ENCODE measurements around the gene RCBTB1.
"Not testable (repeated sequence)": the region's sequence is repeated elsewhere in the genome, so short reads cannot be mapped to it uniquely, and the experiment has no call there.

RCBTB1 gene

DNA sequence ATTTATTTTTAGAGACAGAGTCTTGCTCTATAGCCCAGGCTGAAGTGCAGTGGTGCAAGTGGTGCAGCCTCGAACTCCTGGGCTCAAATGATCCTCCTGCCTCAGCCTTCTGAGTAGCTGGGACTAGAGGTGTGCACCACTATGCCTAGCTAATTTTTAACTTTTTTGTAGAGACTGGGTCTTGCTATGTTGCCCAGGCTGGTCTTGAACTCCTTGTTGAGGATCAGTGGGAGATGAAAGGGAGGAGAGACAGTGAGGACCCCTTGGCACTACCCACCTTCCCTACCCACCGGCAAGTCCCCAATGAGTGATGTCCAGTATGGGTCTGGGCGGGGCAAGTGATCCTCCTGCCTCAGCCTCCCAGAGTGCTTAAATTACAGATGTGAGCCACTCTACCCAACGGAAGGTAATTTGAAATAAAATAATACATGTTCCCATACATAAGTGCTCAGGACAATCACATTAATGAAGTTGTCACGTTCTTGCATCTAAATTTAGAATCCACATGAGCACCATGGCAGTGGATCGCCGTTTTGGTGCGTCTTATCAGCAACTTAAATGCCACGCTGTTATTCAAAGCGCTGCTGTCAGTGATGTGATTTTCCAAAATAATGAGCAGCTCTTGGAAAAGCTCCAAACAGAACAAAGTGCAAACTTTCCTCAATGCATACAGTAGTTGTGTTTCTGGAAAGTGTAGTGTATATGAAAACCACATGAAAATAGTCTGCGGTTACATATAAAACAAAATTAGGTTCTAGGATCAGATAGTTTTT lies 37.0 kb upstream of the RCBTB1 start:
- Histone ChIP-seq H3K4me3 (ENCODE audit: low read depth, low read length) (no peak overlapping the region), H3K27ac (ENCODE audit: low read depth, low read length) (no peak overlapping the region), H3K79me2 (ENCODE audit: control insufficient read depth, insufficient read depth, low read length, unreplicated experiment) (no peaks in the 10 kb centered on the region), H3K4me1 (ENCODE audit: control insufficient read depth, insufficient read depth, low read length, unreplicated experiment) (no peaks in the 10 kb centered on the region), H3K36me3 (ENCODE audit: insufficient read depth, low read length) (no peaks in the 10 kb centered on the region), H2AFZ (ENCODE audit: low read length, unreplicated experiment) (no peak overlapping the region), H3K27me3 (ENCODE audit: insufficient read depth, low read length) (no peaks in the 10 kb centered on the region)

DNA sequence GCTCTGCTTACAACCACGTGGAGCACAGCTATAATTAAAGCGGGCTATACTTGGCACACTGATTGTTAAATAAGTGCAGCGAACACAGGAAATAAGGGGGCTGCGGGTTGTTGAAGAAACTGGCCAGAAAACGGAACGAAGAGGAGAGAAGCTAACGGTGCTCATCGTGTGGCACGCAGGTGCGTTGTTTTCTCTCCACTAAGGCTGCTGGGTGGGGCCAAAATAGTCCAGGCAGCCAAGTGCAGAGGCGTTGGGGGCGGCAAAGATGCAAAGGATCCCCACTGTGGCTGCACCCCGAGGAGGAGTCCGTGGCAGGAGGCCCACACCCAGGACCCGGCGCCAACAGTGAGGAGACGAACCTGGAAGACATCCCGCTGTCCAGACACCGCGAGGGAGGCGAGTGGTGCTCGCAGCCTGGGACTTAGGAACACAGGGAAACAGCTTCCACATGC lies 34.8 kb upstream of the RCBTB1 start:
- Histone ChIP-seq H3K4me1 (ENCODE audit: control insufficient read depth, insufficient read depth, low read length, unreplicated experiment) (no peaks in the 10 kb centered on the region), H3K4me3 (ENCODE audit: low read depth, low read length) (no peak overlapping the region), H3K79me2 (ENCODE audit: control insufficient read depth, insufficient read depth, low read length, unreplicated experiment) (no peaks in the 10 kb centered on the region), H3K27ac (ENCODE audit: low read depth, low read length) (no peak overlapping the region), H2AFZ (ENCODE audit: low read length, unreplicated experiment) (no peak overlapping the region), H3K27me3 (ENCODE audit: insufficient read depth, low read length) (no peaks in the 10 kb centered on the region), H3K36me3 (ENCODE audit: insufficient read depth, low read length) (no peaks in the 10 kb centered on the region)

DNA sequence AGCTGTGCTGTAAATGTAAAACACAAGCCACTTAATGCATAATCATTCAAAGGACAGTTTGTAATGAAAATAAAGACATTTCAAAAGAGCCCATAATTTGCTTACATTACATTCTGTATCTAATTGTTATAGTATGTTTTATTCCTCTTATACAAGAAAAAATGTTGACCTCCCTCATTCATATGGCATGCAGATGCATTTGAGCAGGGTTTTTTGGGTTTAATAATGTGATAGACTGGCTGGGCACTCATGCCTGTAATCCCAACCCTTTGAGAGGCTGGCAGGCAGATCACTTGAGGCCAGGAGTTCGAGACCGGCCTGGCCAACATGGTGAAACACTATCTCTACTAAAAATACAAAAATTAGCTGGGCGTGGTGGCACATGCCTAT lies 31.3 kb upstream of the RCBTB1 start:
- Histone ChIP-seq H3K36me3 (ENCODE audit: insufficient read depth, low read length) (no peaks in the 10 kb centered on the region), H2AFZ (ENCODE audit: low read length, unreplicated experiment) (no peak overlapping the region), H3K79me2 (ENCODE audit: control insufficient read depth, insufficient read depth, low read length, unreplicated experiment) (no peaks in the 10 kb centered on the region), H3K4me3 (ENCODE audit: low read depth, low read length) (no peak overlapping the region), H3K4me1 (ENCODE audit: control insufficient read depth, insufficient read depth, low read length, unreplicated experiment) (no peaks in the 10 kb centered on the region), H3K27ac (ENCODE audit: low read depth, low read length) (no peak overlapping the region), H3K27me3 (ENCODE audit: insufficient read depth, low read length) (no peaks in the 10 kb centered on the region)

DNA sequence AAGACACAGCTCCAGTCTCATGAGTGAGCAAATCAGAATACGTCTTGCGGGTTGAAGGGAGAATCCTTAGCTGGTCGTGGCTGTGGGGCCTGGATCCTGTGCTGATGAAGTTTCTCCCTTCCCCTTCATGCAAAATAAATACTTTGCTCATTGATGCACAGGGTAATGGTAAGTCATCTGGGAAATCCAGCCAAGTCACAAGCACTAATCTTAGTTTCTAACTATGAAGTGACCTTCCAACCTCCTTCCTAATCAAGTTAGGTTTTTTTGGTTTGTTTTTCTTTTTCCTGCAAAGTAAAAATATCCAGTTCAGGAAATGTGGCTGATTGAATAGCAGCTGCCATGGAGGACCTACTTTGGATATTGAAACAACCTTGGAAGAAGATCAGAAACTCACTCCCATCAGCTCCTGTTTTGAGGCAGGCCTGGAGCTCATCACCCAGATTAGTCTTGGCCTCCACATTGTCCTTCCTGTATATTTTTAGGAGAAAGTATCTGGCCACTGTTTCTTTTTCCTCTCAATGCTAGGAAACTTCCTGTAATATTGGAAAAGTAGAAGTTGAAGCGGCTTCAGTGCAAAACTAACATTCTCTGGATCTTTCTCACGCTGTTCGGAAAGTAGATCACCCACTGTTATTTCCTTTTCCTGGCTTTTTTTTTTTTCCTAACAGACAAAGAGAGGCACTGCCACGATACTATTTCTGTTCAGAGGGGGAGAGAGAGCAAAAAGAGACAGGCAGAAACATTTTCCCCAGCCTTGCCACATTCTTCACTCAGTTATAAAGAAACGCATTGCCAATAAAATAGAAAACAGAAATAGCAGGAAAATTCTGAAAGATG lies 30.7 kb upstream of the RCBTB1 start:
- no peaks in the 10 kb centered on the region for H3K4me1 ChIP-seq (ENCODE audit: control insufficient read depth, insufficient read depth, low read length, unreplicated experiment)
- no peaks in the 10 kb centered on the region for H3K79me2 ChIP-seq (ENCODE audit: control insufficient read depth, insufficient read depth, low read length, unreplicated experiment)
- H3K27ac ChIP-seq (ENCODE audit: low read depth, low read length) = no peak overlapping the region
- peak overlapping the region; percentile 36 for H2AFZ ChIP-seq (ENCODE audit: low read length, unreplicated experiment)
- no peak overlapping the region for H3K4me3 ChIP-seq (ENCODE audit: low read depth, low read length)
- no peaks in the 10 kb centered on the region for H3K27me3 ChIP-seq (ENCODE audit: insufficient read depth, low read length)
- H3K36me3 ChIP-seq (ENCODE audit: insufficient read depth, low read length) = no peaks in the 10 kb centered on the region

DNA sequence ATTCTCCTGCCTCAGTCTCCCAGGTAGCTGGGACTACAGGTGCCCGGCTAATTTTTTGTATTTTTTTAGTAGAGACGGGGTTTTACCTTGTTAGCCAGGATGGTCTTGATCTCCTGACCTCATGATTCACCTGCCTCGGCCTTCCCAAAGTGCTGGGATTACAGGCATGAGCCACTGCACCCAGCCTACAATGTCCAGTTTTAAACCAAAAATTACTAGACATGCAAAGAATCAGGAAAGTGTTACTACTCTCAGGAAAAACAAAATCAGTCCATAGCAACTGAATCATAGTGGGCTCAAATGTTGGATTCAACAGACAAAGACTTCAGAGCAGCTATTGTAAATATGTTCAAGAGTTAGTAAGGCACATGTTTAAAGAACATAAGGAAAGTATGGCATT lies 26.7 kb upstream of the RCBTB1 start:
- not testable (repeated sequence) for H3K36me3 ChIP-seq (ENCODE audit: insufficient read depth, low read length); H3K4me1 ChIP-seq (ENCODE audit: control insufficient read depth, insufficient read depth, low read length, unreplicated experiment); H3K27me3 ChIP-seq (ENCODE audit: insufficient read depth, low read length); H3K27ac ChIP-seq (ENCODE audit: low read depth, low read length); H3K4me3 ChIP-seq (ENCODE audit: low read depth, low read length); H3K79me2 ChIP-seq (ENCODE audit: control insufficient read depth, insufficient read depth, low read length, unreplicated experiment); H2AFZ ChIP-seq (ENCODE audit: low read length, unreplicated experiment)

DNA sequence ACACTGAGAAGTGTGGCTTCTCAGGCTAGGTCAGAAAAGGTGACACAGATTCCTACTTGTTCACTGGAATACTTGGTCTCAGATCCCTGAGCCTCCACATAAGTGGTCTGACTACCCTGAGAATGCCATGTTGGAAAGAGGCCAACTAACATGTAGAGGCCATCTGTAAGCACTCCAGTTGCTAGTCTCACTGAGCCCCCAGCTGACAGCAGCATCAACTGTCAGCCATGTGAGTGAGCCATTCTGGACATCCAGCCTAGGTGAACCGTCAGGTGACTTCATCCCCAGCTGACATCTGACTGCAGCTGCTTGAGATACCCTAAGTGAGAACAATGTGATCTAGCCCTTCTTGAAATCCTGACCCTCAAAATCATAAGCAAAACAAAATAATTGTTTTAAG lies 24.8 kb upstream of the RCBTB1 start:
- no peak overlapping the region for H3K27ac ChIP-seq (ENCODE audit: low read depth, low read length)
- H3K36me3 ChIP-seq (ENCODE audit: insufficient read depth, low read length) = no peaks in the 10 kb centered on the region
- H3K27me3 ChIP-seq (ENCODE audit: insufficient read depth, low read length) = no peaks in the 10 kb centered on the region
- H3K79me2 ChIP-seq (ENCODE audit: control insufficient read depth, insufficient read depth, low read length, unreplicated experiment) = no peaks in the 10 kb centered on the region
- no peaks in the 10 kb centered on the region for H3K4me1 ChIP-seq (ENCODE audit: control insufficient read depth, insufficient read depth, low read length, unreplicated experiment)
- no peak overlapping the region for H3K4me3 ChIP-seq (ENCODE audit: low read depth, low read length)
- H2AFZ ChIP-seq (ENCODE audit: low read length, unreplicated experiment) = no peak overlapping the region

DNA sequence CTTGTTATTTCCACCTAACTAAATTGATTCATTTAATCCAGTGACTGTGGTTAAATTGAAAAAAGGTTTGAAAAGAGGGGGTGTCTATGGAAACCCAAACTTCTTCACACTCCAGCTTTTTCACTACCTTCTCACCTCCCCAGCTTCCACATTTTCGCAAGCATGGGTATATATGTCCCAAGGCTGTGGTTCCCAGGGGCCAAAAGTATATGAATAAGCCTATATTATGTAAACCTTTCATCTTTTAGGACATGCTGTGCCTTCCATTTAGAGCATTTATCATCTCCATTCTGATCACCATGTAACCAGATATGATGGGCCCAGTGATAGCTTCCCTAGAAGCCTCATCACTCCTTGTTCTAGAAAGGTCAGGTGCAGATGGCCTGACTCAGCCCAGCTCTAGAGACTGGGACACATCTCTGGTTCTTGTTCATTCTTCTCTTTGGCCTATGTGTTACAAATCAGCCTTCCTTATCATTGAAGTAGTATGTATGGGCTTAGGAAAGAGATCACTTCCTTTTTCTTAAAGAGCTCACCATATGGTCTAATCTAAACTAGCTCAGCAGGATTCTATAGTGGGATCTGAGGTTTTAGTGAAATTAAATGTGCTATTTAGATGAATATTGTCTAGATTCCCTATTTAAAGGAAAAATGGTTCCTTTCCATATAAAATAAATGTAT lies 23.4 kb upstream of the RCBTB1 start:
- Histone ChIP-seq H2AFZ (ENCODE audit: low read length, unreplicated experiment) (no peak overlapping the region), H3K27ac (ENCODE audit: low read depth, low read length) (no peak overlapping the region), H3K36me3 (ENCODE audit: insufficient read depth, low read length) (no peaks in the 10 kb centered on the region), H3K27me3 (ENCODE audit: insufficient read depth, low read length) (no peaks in the 10 kb centered on the region), H3K79me2 (ENCODE audit: control insufficient read depth, insufficient read depth, low read length, unreplicated experiment) (no peaks in the 10 kb centered on the region), H3K4me3 (ENCODE audit: low read depth, low read length) (no peak overlapping the region), H3K4me1 (ENCODE audit: control insufficient read depth, insufficient read depth, low read length, unreplicated experiment) (no peaks in the 10 kb centered on the region)

DNA sequence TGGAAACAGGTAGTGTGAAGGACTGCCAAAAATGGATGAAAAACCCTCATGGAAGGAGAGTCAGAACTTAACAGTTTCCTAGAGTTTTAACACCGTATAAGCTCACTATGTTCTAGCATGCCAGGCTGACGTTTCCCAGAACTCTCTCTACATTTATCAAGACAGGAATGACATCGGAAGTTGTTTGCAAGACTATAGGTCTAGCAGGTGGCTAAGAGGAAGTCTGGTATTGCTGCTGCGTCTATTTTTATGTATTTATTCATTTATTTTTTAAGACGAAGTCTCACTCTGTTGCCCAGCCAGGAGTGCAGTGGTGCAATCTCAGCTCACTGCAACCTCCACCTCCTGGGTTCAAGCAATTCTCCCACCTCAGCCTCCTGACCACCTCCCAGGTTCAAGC lies 22.4 kb upstream of the RCBTB1 start:
- no peaks in the 10 kb centered on the region for H3K79me2 ChIP-seq (ENCODE audit: control insufficient read depth, insufficient read depth, low read length, unreplicated experiment)
- H3K4me3 ChIP-seq (ENCODE audit: low read depth, low read length) = no peak overlapping the region
- H3K36me3 ChIP-seq (ENCODE audit: insufficient read depth, low read length) = no peaks in the 10 kb centered on the region
- H3K27me3 ChIP-seq (ENCODE audit: insufficient read depth, low read length) = no peaks in the 10 kb centered on the region
- no peak overlapping the region for H2AFZ ChIP-seq (ENCODE audit: low read length, unreplicated experiment)
- no peaks in the 10 kb centered on the region for H3K4me1 ChIP-seq (ENCODE audit: control insufficient read depth, insufficient read depth, low read length, unreplicated experiment)
- no peak overlapping the region for H3K27ac ChIP-seq (ENCODE audit: low read depth, low read length)

DNA sequence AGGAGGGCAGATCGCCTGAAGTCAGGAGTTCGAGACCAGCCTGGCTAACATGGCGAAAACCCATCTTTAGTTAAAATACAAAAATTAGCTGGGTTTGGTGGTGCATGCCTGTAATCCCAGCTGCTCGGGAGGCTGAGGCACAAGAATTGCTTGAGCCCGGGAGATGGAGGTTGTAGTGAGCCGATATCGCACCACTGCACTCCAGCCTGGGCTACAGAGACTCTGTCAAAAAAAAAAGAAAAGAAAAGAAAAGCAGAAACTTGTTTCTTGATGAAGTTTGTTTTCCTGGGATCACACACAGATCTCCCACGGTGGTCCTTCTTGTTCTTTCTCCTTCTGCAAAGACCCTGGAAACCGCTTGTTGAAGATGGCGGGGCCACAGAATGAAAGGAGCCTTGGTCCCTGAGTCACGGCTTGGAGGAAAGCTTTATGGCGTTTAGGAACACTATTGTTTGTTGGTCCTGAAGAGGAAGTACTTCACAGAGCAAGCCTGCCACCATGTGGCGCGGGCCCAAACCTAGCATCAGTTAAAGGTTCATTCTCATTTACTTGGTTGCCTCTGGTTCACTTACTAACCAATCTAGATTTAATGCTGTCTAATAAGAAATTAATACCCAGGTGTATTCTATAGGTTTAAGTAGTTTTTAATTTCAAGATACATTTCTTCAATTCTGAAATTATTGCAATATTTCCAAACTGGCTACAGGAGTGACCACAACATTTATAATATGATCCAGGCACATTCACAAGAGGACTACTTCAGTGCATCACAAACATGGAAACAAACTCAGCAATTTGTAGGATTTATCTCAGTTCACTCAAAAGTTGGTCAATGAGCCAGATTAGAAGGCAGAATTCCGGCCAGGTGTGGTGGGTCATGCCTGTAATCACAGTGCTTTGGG lies 21.6 kb upstream of the RCBTB1 start:
- peak overlapping the region; percentile 57 for H3K4me3 ChIP-seq (ENCODE audit: low read depth, low read length)
- H3K4me1 ChIP-seq (ENCODE audit: control insufficient read depth, insufficient read depth, low read length, unreplicated experiment) = no peaks in the 10 kb centered on the region
- no peak overlapping the region for H3K27ac ChIP-seq (ENCODE audit: low read depth, low read length)
- no peaks in the 10 kb centered on the region for H3K36me3 ChIP-seq (ENCODE audit: insufficient read depth, low read length)
- no peaks in the 10 kb centered on the region for H3K79me2 ChIP-seq (ENCODE audit: control insufficient read depth, insufficient read depth, low read length, unreplicated experiment)
- no peaks in the 10 kb centered on the region for H3K27me3 ChIP-seq (ENCODE audit: insufficient read depth, low read length)
- peak overlapping the region; percentile 82 for H2AFZ ChIP-seq (ENCODE audit: low read length, unreplicated experiment)

DNA sequence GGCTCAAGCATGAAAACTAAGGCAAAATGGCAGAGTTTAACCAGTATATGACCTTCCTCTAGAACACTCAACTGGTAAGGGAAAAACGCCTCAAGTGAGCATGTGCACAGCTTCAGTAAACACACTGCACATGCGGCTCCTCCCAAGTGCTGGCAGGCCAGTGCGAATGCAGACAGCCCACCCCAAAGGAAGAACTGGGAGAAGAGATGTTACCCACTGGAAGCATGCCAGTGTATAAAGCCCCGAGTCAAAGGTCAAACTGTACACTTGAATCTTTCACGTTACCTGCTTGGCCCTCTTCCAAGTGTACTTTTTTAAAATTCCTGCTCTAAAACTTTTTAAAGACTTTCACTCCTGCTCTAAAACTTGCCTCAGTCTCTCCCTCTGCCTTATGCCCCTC lies 19.2 kb upstream of the RCBTB1 start:
- Histone ChIP-seq H3K79me2 (ENCODE audit: control insufficient read depth, insufficient read depth, low read length, unreplicated experiment) (no peaks in the 10 kb centered on the region), H3K27ac (ENCODE audit: low read depth, low read length) (no peak overlapping the region), H3K4me3 (ENCODE audit: low read depth, low read length) (no peak overlapping the region), H3K36me3 (ENCODE audit: insufficient read depth, low read length) (no peaks in the 10 kb centered on the region), H3K27me3 (ENCODE audit: insufficient read depth, low read length) (no peaks in the 10 kb centered on the region), H2AFZ (ENCODE audit: low read length, unreplicated experiment) (no peak overlapping the region), H3K4me1 (ENCODE audit: control insufficient read depth, insufficient read depth, low read length, unreplicated experiment) (no peaks in the 10 kb centered on the region)
